GM12872 (cell line): ENCODE measurements around the gene FCMR.

ENCODE experiments used
- CTCF ChIP-seq: IDR thresholded peaks from 3 replicates; pipeline ENCODE4 v1.5.1; 2011; ENCODE audit warnings: low read depth, mild to moderate bottlenecking, low read length, moderate library complexity; ENCODE audit not compliant: insufficient read depth

FCMR gene

GRCh38 chr1:206902702-206903101, 19.0 kb downstream of the FCMR start:
- no peak for TF ChIP-seq CTCF

- TF ChIP-seq CTCF = no peak
Measured at GRCh38 chr1:206901944-206902343, 19.8 kb downstream of the FCMR start.

- TF ChIP-seq CTCF = no peak
Measured at GRCh38 chr1:206900149-206900548, 21.6 kb downstream of the FCMR start.

GRCh38 chr1:206899717-206900116, 22.0 kb downstream of the FCMR start:
- TF ChIP-seq CTCF = no peak

- no peak for TF ChIP-seq CTCF
Measured at GRCh38 chr1:206898915-206899431, 22.8 kb downstream of the FCMR start.

GRCh38 chr1:206898089-206898914, 23.4 kb downstream of the FCMR start:
- no peak for TF ChIP-seq CTCF

- no peak for TF ChIP-seq CTCF
Measured at GRCh38 chr1:206897175-206897574, 24.6 kb downstream of the FCMR start, which contains the start of gene IL24. Gene IL24, plus strand, starts transcription at chr1:206897443. Its CDS starts 390 bp downstream, at chr1:206897833.
